Activated T-helper 1 cell treated with anti-CD3 and anti-CD28 coated beads, Interleukin-2, amount 50 U/mL, for 16 hours (primary cell): ENCODE data around the gene TTLL11.

ENCODE experiments used
- DNase-seq, 2 donors: peaks; one replicate each; pipeline ENCODE4 v3.0.0-alpha.2; 2020; ENCODE audit warnings: low read depth in 1 of 2, low spot score in 1 of 2

TTLL11 gene

DNA sequence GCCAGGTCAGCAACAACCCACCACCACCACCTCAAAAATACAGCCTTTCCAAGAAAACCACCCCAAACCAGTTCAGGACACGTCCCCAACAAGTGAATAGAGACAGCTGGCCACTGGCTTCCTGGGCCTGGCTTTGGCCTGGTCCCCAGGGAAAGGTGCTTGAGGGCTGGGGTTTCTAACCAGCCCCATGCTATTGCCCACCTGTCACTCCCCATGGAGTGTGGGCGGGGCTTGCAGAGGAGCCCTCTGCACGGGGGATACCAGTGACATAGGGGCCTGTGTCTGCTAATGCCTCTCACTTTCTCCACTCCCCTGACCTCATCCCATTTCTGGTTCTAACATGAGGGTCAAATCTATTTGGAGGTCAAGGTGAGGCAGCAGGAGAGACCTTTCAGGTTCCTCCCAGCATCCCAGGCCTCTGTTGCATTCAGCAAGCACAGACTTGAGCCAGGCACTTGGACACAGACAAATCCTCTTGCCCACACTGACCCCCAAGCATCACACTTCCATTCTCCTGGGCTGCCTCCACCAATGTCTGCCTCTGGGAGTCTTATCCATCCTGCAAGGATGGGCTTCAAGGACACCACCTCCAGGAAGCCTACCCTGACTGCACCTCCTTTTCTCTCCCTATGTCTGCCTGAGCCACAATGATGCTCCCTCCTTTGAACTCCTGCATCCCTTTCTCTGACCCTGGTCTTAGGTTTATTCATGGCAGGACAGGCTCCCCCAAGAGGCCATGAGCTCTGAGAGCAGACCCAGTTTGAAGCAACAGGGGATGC, 16.1 kb upstream of the TTLL11 start:
- no peak for DNase-seq

DNA sequence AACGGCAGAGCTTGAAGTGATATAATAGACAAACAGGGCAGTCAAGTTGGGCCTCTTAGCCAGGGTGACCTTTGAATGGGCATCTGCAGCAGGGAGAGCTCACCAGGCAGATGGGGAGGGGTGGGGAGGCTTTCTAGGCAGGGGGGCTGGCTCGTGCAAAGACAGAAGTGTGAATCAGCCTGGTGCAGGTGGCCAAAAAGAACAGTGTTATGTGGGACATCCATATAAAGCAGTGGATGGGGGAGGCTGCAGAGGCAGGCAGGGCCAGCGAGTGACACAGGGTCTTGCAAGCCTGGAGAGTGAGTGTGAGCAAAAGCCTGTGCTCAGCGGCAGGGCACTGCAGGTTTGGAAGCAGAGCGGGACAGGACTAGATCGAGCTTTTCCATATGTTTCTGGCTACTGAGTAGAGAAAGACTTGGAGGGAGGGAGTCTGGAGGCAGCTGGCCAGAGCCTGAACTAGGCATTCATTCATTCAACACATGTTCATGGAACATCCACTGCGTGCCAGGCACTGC, 14.2 kb upstream of the TTLL11 start:
- DNase-seq, result no peak

DNA sequence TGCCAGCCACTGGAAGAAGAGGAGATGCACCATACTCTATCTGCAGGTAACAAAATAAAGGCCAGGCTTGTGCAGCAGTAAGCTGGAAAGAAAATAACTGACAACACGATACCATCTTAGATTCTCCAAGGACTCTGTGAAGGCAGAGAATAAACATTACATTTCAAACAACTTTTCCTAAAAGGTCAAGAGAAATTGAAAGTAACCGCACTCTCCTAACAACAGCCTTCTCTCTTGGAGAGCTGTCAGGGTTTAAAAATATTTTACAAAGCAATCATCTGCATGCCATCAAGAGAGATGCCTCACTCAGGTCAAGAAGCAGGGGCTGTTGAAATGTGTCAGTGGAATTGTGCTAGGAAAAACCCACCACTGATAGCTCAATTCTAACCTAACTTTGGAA, 13.5 kb upstream of the TTLL11 start:
- DNase-seq, result no peak

DNA sequence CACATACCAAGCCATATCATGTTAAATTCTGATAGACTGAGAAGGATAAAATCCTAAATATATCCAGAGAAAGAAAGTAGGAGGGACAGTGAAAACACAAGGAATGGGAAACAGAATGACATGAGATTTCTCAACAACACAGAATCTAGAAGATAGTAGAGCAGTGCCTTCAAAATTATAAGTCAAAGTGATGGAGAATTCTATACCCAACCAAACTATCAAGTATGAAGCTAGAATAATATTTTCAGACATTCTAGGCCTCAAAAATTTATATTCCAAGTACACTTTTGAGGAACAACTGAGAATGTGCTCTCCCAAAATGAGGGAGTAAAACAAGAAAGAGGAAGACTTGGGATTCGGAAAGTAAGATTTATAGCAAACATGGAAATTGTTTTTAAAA, 10.9 kb upstream of the TTLL11 start:
- DNase-seq, result no peak

DNA sequence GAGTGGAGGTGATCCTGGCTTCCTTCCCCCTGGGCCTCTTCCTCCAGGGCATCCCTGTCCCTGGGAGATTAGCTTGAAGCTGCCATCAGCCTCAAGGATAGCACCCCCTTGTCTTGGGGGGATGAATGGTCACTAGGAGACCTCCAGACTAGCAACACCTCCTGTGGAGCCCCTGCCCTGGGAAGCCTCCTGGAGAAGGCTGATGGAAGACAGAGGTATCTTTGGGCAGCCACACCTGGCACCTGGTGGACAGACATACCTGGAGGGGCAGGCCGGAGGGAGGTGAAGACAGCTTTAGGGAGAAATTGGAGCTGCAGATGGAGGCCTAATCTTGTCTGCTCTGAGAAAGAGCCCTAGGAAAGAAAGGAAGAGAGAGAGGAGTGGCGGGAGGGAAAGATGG, 9.0 kb upstream of the TTLL11 start:
- no peak for DNase-seq

DNA sequence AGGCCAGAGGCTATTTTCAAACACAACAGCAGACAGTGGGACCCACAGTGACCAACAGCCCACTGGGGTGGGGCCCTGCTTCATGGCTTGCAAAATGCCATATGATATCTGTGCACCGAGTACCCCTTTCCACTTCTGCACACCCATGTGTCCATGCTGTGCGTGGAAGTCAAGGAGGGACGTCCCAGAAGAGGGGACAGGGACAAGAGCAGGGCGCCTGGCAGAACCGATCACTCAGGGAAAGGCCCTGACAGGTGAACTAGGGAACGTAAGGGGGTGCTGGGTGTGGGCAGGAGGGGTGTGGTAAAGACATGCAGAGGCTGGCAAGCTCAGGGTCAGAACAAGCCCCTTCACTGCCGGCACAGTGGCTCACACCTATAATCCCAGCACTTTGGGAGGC, 7.6 kb upstream of the TTLL11 start:
- no peak for DNase-seq

DNA sequence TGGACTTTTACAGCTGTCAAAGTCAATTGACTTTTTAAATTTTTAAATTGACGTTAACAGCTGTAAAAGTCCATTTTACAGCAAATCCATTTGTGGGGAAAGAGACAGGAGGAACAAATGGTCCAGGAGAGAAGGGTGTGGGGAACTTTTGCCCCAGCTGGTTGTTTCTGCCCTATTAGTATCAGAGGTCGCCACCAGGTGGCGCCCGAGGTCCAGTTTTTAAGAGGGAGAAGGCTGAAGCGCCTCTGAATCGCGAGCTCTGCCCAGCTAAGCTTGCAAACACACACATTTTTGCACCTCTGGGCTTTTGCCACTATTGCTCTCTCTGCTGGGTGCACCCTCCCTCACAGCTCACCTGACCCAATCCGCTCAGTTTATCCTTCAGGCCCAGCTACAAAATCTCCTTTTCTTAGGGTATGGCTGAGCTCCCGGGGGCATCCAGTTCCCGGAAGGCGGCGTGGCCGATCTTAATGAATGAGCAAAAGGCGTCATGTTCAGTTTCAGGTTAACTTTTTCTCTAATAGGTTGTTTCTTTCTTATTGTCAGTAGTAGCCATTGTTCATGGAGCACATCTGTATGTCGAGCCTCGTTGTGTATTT, 6.3 kb upstream of the TTLL11 start:
- DNase-seq, result peak; percentile 64 to 72

DNA sequence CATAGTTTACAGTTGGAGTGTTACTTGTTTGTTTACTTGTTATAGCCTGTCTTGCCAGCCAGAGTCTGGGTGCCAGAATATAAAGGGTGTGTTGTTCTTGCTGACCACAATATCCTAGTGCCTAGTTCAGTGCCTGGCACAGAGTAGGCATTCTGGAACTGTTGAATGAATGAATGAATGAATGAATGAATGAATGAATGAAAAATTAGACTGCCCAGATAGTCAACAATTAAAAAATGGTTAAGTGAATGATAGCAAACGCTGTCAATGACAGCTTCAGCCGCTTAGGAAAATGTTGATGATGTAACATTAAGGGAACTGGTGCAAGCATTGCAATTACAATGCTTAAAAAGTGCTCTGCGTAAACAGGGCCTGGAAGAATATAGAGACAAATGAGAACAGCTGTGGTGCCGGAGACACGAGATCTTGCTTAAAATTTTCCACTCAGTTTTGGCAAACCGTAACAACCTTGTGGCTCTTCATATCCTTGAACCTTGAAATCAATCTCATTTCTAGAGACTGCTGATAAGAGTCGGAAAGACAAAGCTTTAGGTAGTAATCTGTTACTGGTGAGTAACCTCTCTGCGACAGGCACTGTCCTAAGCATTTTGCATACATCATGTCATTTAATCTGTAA, 4.7 kb upstream of the TTLL11 start:
- DNase-seq, result no peak

DNA sequence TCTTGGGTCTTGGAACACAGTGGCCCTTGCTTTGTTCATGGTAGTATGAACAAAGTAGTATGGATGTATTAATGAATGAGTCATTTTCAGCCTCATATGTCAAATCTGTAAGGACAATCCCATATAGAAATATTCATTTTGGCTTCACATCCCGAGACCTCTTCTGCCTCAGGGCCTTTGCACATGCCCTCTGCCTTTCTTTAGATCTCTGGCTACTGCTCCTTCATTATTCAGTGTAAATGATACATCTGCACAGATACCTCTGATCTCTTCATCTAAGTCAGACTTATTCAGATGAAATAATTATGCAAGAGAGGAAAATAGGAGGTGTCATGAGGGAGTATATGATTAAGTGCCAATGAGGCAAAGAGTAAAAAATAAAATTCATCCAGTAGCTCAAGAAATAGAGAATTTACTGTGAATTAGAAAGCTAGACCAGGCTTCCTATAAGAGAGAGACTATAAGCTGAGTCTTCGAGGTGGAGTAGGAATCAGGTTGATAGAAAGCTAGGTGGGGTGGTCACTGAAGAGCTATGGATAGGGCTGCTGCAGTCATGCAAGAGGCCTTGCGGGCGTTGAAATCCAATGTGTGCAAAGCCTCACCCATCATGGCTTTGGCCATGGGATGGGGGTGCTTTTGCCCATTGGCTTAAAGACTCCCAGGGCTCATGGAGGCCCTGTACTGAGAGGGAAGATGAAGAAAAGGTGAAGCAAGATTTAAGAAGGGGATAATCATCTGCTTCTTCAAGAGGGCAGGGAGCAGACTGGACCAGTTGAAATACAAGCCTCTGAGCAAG, 3.7 kb upstream of the TTLL11 start:
- no peak for DNase-seq

DNA sequence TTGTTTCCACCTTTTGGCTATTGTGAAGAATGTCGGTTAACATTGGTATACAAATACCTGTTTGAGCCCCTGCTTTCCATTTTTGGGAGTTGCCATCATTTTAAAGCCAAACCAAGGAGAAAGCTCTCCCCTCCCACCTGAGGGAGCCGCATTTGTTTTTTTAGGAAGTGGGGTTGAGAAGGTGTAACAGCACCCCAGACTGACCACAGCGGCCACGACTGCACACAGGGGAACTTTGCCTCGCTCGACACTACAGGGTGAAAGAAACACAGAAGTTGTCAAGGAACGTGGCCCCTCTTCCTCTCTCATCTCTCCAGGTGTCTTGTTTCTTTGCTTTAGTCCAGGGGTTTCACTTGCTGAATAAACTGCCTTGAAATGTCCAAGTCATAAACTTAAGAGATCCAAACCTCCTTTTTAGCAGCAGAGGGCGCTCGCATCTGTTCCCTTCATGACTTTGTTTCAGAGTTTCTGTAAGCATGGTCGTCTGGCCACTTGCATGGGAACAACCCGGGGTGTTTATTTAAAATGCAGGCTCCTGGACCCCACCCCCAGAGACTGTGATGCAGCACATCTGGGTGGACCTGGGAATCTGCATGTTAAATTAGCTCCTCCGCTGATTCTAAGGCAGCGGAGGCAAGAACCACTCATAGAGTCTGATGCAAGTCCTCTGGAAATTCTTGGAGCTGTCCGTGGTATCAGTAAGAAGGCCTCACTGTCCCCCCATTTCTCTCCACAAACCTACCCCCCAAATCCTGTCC, 2.1 kb upstream of the TTLL11 start:
- DNase-seq, result peak in 1 of 2 donors; percentile 6

DNA sequence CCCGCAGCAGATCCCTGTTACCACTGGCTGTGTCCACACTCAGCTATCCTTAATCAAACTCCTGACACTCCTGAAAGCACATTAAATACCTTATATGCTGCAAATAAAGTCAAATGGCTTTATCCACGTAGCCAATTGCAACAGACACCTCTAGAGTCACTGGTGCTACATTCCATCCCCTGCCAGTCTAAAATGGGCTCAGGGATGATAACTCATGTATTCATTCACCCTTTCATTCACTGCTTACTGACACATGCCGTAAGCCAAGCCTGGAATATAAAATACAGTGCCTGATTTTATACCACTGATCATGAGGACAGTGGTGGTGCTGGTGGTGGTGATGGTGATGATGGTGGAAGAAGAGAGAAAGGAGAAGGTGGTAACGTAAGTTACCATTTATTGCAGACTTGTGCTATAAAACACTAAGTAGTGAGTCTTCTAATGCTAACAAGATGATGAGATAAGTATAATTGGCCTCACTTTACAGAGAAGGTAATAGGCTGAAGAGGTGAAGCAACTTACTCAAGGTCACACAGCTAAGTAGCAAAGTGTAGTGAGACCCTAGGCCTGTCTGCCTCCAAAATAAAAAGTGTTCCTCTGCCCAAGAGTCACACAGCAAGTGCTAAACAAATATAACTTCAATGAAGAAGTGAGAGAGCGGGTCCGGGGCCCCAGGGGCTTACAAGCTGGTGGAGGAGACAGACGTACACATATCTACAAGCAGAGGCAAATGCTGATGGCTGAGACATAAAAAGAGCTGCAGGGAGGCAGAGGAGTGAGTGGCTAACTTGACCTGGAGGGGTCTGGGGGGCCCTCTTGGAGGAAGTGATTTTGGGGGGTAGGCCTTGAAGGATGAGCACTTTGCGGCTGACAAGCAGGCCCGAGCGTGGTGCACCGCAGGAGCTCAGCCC, 1.2 kb downstream of the TTLL11 start:
- no peak for DNase-seq

DNA sequence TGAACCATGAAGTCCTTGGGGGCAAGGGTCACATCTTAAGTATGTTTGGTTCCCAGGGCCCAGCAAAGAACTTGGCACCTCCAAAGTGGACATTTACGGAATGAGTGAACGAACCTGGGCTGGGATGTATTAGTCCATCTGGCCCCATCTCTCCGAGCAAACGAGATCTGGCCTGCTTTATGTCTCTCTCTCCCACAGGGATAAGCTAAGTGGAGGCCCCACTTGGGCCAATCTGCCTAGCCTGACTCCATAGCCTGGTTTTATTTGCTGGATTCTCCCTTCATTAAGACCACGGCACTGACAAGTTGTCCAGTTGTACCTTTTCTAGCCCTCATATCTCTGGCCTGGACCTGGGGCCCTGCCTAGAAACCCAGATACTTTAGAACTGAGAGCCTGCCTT, 2.1 kb downstream of the TTLL11 start:
- DNase-seq, result no peak

DNA sequence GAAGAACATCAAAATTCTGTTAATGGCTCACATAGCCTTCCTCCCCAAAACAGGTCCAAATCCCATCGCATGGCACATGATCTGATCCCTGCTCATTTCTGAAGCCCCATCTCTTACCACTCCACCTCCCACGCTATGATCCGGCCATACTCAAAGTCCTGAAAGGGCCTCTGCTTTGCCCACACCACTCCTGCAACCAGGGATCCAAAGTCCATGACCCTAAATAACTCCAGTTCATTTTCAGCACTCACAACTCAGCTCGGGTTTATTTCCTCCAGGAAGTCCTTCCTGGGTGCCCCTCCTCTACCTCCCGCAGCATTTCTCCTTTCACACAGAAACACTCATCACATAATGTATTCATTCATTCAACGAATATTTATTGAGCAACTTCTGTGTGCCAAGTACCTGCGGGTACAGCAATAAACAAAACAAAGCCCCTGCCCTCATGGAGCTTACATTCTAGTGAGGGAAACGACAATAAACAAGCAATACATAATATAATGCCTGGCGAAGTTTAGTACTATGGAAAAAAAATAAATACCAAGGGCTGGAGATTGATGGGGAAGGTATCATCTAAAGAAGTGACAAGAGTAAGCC, 2.7 kb downstream of the TTLL11 start:
- DNase-seq, result no peak

DNA sequence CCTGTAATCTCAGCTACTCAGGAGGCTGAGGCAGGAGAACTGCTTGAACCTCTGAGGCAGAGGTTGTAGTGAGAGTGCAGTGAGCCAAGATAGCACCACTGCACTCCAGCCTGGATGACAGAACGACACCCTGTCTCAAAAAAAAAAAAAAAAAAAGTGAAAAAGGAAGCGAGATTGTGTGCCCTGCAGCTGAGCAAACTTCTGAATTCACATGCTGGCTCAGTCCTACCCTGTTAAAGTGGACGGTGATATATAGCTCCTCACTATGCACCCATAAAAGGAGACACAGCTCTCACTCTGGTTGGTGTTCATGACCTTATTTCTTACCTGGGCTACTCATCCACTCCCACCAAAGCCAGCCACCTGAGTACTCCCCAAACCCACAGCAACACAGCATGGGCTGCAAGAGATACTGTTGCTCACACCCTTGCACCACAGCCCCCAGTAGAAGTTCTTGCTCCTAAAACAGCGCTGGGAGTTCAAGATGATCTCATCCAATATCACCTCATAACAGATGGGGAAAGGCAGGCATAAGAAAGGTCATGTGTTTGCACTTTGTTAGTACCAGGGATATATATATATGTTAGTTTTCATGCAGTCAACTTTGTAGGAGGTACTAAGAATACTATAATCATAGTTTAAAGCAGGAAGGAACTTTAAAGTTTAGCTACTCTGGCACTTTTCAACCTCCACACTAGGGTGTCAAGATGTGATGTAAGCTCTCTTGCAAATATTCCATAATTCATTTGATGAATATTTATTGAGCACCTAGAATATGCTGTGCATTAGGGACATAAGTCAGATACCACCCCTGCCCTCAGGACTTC, 4.0 kb downstream of the TTLL11 start:
- DNase-seq, result no peak

DNA sequence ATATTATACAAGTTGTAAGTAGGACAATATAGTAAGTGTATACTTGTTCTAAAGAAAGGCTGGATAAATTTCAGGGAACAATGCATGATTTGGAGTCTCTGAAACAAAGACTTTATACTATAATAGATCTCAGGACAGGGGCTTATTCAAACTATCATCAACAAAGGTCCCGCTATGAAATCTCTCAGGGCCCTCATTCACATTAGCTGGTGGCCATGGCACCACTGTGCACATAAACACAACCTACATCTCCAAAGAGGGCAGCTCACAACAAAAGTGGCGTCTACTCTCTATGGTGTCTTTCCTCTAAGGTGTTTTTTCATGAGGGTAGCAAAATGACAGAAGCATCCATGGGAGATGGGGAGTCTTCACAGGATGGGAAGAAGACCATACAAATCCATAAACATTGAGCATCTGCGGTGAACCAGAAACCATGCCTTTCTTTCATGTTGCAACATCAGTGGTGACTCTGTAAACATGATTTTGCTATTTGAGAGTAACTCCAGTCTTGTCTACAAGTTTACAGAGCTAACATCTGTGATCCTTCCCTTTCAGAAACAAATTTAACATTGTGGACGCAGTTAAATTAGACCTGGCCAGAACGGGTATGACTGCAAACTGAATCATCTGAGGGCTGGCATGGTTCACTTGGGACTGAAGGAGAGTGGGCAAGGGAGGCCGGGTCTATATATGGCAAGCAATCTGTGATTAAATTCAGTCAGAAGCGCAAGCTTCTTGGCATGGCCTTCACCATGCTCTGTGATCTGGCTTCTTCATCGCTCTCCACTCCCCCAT, 5.5 kb downstream of the TTLL11 start:
- no peak for DNase-seq

DNA sequence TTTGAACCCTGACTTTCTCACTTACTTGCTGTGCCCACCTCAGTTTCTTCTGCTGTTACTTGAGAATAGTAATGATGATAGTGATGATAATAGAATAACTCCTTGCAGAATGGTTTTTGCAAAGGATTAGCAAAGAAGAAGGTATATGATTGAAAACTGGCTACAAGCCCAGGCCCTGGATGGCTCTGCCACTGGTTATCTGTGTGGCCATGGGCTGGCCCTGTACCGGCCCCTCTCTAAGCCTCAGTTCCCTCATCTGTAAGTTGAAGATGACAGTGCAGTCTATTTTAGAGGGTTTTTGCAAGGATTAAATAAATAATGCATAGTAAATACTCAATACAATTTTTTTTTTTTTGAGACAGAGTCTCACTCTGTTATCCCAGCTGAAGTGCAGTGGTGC, 6.2 kb downstream of the TTLL11 start:
- no peak for DNase-seq

DNA sequence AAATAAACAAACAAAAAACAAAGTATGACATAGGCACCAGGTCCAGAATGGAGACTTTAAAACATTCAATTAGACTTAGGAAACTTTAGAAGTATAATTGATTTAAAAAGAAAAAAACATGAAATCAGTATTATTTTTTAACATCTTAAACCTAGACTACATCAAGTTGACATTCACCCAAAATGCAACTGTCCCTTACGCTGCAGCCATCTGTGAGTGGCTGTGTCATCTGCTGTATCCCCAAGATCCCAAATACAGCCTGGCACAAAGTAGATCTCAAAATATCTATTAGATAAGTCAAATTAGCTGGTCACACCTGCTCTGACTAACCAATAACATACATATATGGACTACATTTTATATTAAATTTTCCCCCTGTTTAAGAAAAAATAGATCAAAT, 7.8 kb downstream of the TTLL11 start:
- no peak for DNase-seq
